ENCODE measurements around the gene CACNA1C.

DNA sequence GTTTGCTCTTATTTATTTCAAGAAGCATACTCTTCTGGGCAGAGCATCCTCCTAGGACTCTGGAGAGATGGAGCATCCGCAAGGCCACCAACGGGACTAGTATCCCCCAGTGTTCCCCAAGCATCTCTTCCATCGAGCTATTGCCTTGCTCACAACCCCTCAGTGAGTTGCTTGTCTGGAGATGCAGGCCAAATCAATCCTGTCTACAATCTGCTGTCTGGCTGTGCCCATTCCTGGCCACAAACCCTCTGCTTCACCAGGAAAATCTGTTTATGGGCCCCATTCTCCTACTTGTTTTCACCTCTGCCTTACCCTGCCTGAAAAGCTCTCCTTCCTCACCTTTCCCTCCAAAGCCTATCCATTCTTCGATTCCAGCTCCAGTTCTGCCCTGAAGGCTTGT is 219.2 kb downstream of the CACNA1C start:
- TF ChIP-seq, protein P1, sequence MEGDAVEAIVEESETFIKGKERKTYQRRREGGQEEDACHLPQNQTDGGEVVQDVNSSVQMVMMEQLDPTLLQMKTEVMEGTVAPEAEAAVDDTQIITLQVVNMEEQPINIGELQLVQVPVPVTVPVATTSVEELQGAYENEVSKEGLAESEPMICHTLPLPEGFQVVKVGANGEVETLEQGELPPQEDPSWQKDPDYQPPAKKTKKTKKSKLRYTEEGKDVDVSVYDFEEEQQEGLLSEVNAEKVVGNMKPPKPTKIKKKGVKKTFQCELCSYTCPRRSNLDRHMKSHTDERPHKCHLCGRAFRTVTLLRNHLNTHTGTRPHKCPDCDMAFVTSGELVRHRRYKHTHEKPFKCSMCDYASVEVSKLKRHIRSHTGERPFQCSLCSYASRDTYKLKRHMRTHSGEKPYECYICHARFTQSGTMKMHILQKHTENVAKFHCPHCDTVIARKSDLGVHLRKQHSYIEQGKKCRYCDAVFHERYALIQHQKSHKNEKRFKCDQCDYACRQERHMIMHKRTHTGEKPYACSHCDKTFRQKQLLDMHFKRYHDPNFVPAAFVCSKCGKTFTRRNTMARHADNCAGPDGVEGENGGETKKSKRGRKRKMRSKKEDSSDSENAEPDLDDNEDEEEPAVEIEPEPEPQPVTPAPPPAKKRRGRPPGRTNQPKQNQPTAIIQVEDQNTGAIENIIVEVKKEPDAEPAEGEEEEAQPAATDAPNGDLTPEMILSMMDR (IDR thresholded peaks at IDR 0.05) = no peak
- TF ChIP-seq POLR2A (IDR thresholded peaks at IDR 0.05) = no peak
